BLaER1 treated with 17β-estradiol and CSF1 and Interleukin-3, amounts not matched to agents 10 nM and 100 nM (cell line): ENCODE data around the gene TMEM203.

Experiments
- H3K27ac ChIP-seq, 11 experiments: shearing (Covaris generic); formaldehyde crosslinking; 2 replicates each; pipeline ENCODE4 v1.8.1; 2022
- H3K27me3 ChIP-seq, 11 experiments: shearing (Covaris generic); formaldehyde crosslinking; 2 replicates each; pipeline ENCODE4 v1.8.1; 2022
- H3K36me3 ChIP-seq, 11 experiments: shearing (Covaris generic); formaldehyde crosslinking; 2 replicates each; pipeline ENCODE4 v1.8.1; 2022
- H3K4me1 ChIP-seq, 10 experiments: shearing (Covaris generic); formaldehyde crosslinking; 2 replicates each; pipeline ENCODE4 v1.8.1; 2022
- H3K4me2 ChIP-seq, 11 experiments: shearing (Covaris generic); formaldehyde crosslinking; 2 replicates each; pipeline ENCODE4 v1.8.1; 2022
- H3K4me3 ChIP-seq, 10 experiments: shearing (Covaris generic); formaldehyde crosslinking; 2 replicates each; pipeline ENCODE4 v1.8.1; 2022
- H3K9ac ChIP-seq, 11 experiments: shearing (Covaris generic); formaldehyde crosslinking; 2 replicates each; pipeline ENCODE4 v1.8.1; 2022
- H3K9me3 ChIP-seq, 11 experiments: shearing (Covaris generic); formaldehyde crosslinking; replicated peaks in 1 of 11; 2 replicates each; pipeline ENCODE4 v1.8.1; 2022
- H4K20me1 ChIP-seq, 11 experiments: shearing (Covaris generic); formaldehyde crosslinking; 2 replicates each; pipeline ENCODE4 v1.8.1; 2022
- Cebpa-rat ChIP-seq, 11 experiments: shearing (Covaris generic); IDR thresholded peaks; 2 replicates each; pipeline ENCODE4 v1.8.1; 2022

TMEM203 gene

GRCh38 chr9:137221506-137222111 lies 16.2 kb upstream of the TMEM203 start:
- Histone ChIP-seq H4K20me1 (peaks cover 0 to 35% (median 7%) of the 10 kb centered on the region in 11 experiments; a peak in 9 of 22 replicates), H3K4me1 (peaks cover 44 to 82% (median 57%) of the 10 kb centered on the region in 10 experiments), H3K27me3 (no peaks in the 10 kb centered on the region), H3K27ac (peak overlapping the region; percentile 37 to 75 (median 68); a peak in 19 of 22 replicates), H3K9ac (peak overlapping the region; percentile 67 to 94 (median 88)), H3K36me3 (peaks cover 0 to 25% (median 12%) of the 10 kb centered on the region in 11 experiments; a peak in 6 of 22 replicates), H3K4me3 (peak overlapping the region; percentile 64 to 79 (median 72)), H3K9me3 (no peaks in the 10 kb centered on the region), H3K4me2 (peak overlapping the region; percentile 99 to 100 (median 100))
- TF ChIP-seq Cebpa-rat (IDR thresholded peaks at IDR 0.05): no peak

GRCh38 chr9:137221095-137221505 lies 15.7 kb upstream of the TMEM203 start:
- peaks cover 49 to 83% (median 61%) of the 10 kb centered on the region in 10 experiments for H3K4me1 ChIP-seq
- H3K9ac ChIP-seq: peak overlapping the region in 3 of 11 experiments; percentile 83 to 91 (median 85); a peak in 5 of 22 replicates
- no peak for TF ChIP-seq Cebpa-rat (IDR thresholded peaks at IDR 0.05)
- no peaks in the 10 kb centered on the region for H3K9me3 ChIP-seq
- H3K27ac ChIP-seq: no peak overlapping the region
- no peaks in the 10 kb centered on the region for H3K27me3 ChIP-seq
- peaks cover 3 to 30% (median 17%) of the 10 kb centered on the region in 11 experiments; a peak in 12 of 22 replicates for H3K36me3 ChIP-seq
- H4K20me1 ChIP-seq: peaks cover 0 to 40% (median 7%) of the 10 kb centered on the region in 11 experiments; a peak in 9 of 22 replicates
- H3K4me2 ChIP-seq: peak overlapping the region in 9 of 11 experiments; percentile 99 to 100 (median 100); a peak in 13 of 22 replicates
- H3K4me3 ChIP-seq: peak overlapping the region in 4 of 10 experiments; percentile 69 to 79 (median 74); a peak in 6 of 20 replicates

DNA sequence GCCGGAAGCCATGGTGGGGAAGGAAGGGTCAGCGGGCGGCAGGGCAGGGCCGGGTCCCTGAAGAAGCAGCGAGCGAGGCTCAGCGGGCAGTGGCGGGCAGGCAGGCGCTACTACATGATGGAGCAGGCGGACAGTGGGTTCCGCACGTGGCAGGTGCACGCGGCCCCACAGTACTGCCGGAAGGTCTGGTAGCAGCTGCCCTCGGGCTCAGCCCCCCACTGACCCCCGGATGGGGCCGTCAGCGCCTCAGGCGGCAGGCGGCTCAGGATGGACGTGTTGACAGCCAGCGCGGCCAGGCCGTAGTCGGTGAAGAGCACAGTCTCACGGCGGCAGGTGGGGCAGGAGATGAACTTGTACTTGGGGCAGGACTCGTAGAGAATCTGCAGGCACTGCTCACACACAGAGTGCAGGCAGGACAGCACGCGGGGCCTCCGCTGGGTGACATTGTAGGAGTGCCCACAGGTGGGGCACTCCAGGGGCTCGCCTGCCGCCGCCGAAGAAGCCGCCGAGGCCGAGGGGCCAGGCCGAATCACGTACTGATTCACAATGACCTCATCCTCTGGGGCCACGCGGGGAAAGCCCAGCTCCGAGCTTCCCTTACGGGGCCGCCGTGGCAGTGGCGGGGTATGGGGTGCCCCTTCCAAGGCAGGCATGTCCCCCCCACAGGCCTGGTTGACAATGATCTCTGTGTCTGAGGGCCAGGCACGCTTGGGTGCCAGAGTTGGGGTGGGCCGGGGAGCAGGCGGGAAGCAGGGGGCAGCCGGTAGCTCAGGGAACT lies 15.1 kb upstream of the TMEM203 start:
- no peak overlapping the region for H3K4me3 ChIP-seq
- no peaks in the 10 kb centered on the region for H3K27me3 ChIP-seq
- peak overlapping the region in 2 of 11 experiments; percentile 9 to 22; a peak in 1 of 22 replicates for H3K9ac ChIP-seq
- peaks cover 9 to 36% (median 23%) of the 10 kb centered on the region in 11 experiments; a peak in 18 of 22 replicates for H3K36me3 ChIP-seq
- no peaks in the 10 kb centered on the region for H3K9me3 ChIP-seq
- H4K20me1 ChIP-seq: peaks cover 0 to 42% (median 11%) of the 10 kb centered on the region in 11 experiments; a peak in 10 of 22 replicates
- TF ChIP-seq Cebpa-rat (IDR thresholded peaks at IDR 0.05): no peak
- H3K4me2 ChIP-seq: peak overlapping the region in 3 of 11 experiments; percentile 6 to 85 (median 12); a peak in 4 of 22 replicates
- H3K27ac ChIP-seq: no peak overlapping the region
- peaks cover 47 to 80% (median 59%) of the 10 kb centered on the region in 10 experiments for H3K4me1 ChIP-seq

GRCh38 chr9:137219757-137220316 lies 14.4 kb upstream of the TMEM203 start:
- Histone ChIP-seq H3K36me3 (peaks cover 12 to 43% (median 29%) of the 10 kb centered on the region in 11 experiments; a peak in 20 of 22 replicates), H3K27ac (no peak overlapping the region), H4K20me1 (peaks cover 0 to 48% (median 12%) of the 10 kb centered on the region in 11 experiments; a peak in 10 of 22 replicates), H3K27me3 (no peaks in the 10 kb centered on the region), H3K9ac (no peak overlapping the region; a peak in 1 of 22 replicates), H3K9me3 (no peaks in the 10 kb centered on the region), H3K4me3 (no peak overlapping the region), H3K4me1 (peaks cover 40 to 74% (median 53%) of the 10 kb centered on the region in 10 experiments), H3K4me2 (peak overlapping the region in 3 of 11 experiments; percentile 85 to 96 (median 86); a peak in 4 of 22 replicates)
- no peak for TF ChIP-seq Cebpa-rat (IDR thresholded peaks at IDR 0.05)

DNA sequence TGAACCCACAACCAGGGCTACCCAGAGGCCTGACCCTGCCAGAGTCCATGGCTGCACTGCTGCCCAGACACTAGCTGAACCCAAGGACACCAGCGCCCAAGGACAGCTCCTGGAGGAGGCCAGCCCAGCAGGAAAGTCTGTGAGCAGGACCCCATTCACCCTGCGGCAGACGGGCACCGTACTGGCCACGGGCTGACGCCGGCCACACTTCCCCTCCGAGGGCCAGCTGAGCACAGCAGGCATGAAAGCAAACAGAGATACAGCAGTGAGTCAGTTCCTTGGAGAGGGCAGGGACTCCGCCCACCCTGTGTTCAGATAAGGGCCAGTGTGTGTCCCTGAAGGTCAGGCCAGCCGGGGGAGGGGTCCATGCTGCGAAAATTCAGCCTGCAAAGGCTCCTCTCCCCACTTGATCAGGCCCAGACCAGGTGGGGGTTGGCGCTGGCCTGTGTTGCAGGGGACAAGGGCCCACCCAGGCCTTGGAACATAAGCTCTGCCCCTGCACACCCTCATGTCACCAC lies 13.4 kb upstream of the TMEM203 start:
- Histone ChIP-seq H3K27ac (peak overlapping the region in 4 of 11 experiments; percentile 49 to 68 (median 56); a peak in 7 of 22 replicates), H3K9me3 (no peaks in the 10 kb centered on the region), H3K36me3 (peaks cover 20 to 53% (median 38%) of the 10 kb centered on the region in 11 experiments; a peak in 20 of 22 replicates), H3K4me1 (peaks cover 30 to 63% (median 42%) of the 10 kb centered on the region in 10 experiments), H3K4me3 (peak overlapping the region in 1 of 10 experiments; percentile 43; a peak in 1 of 20 replicates), H3K27me3 (no peaks in the 10 kb centered on the region), H4K20me1 (peaks cover 0 to 58% (median 12%) of the 10 kb centered on the region in 11 experiments; a peak in 10 of 22 replicates), H3K9ac (peak overlapping the region in 7 of 11 experiments; percentile 17 to 74 (median 42); a peak in 10 of 22 replicates), H3K4me2 (peak overlapping the region in 5 of 11 experiments; percentile 46 to 96 (median 85); a peak in 10 of 22 replicates)
- TF ChIP-seq Cebpa-rat (IDR thresholded peaks at IDR 0.05): no peak

GRCh38 chr9:137218212-137218753 lies 12.8 kb upstream of the TMEM203 start:
- Histone ChIP-seq H3K4me2 (peak overlapping the region in 7 of 11 experiments; percentile 63 to 96 (median 80); a peak in 16 of 22 replicates), H4K20me1 (peaks cover 0 to 64% (median 12%) of the 10 kb centered on the region in 11 experiments; a peak in 10 of 22 replicates), H3K27me3 (no peaks in the 10 kb centered on the region), H3K4me3 (peak overlapping the region in 1 of 10 experiments; percentile 43; a peak in 2 of 20 replicates), H3K9ac (peak overlapping the region in 7 of 11 experiments; percentile 24 to 74 (median 57); a peak in 10 of 22 replicates), H3K27ac (peak overlapping the region in 4 of 11 experiments; percentile 49 to 68 (median 56); a peak in 10 of 22 replicates), H3K9me3 (no peaks in the 10 kb centered on the region), H3K4me1 (peaks cover 29 to 62% (median 42%) of the 10 kb centered on the region in 10 experiments), H3K36me3 (peaks cover 20 to 58% (median 41%) of the 10 kb centered on the region in 11 experiments; a peak in 20 of 22 replicates)
- TF ChIP-seq Cebpa-rat (IDR thresholded peaks at IDR 0.05): no peak

GRCh38 chr9:137217276-137218211 lies 12.1 kb upstream of the TMEM203 start:
- peak overlapping the region; percentile 32 to 74 (median 57); a peak in 21 of 22 replicates for H3K9ac ChIP-seq
- H3K4me3 ChIP-seq: peak overlapping the region in 5 of 10 experiments; percentile 32 to 52 (median 37); a peak in 9 of 20 replicates
- H4K20me1 ChIP-seq: peaks cover 0 to 71% (median 12%) of the 10 kb centered on the region in 11 experiments; a peak in 11 of 22 replicates
- H3K36me3 ChIP-seq: peaks cover 20 to 66% (median 45%) of the 10 kb centered on the region in 11 experiments; a peak in 20 of 22 replicates
- no peaks in the 10 kb centered on the region for H3K9me3 ChIP-seq
- H3K4me2 ChIP-seq: peak overlapping the region; percentile 42 to 96 (median 68)
- H3K27ac ChIP-seq: peak overlapping the region in 10 of 11 experiments; percentile 1 to 68 (median 36); a peak in 17 of 22 replicates
- no peaks in the 10 kb centered on the region for H3K27me3 ChIP-seq
- no peak for TF ChIP-seq Cebpa-rat (IDR thresholded peaks at IDR 0.05)
- peaks cover 23 to 56% (median 36%) of the 10 kb centered on the region in 10 experiments for H3K4me1 ChIP-seq
